Activated B cell treated with CpG ODN at 0.5 μM for 24 hours (primary cell): Measurements from ENCODE around the gene TOMM20. TPM values are rescaled to one million over a fixed set of nuclear protein-coding genes. Genes with fewer than 3 reads are reported as not detected.
A peak's percentile ranks its signal among the peaks of the same experiment; 100 is the strongest.

Source experiments
- ATAC-seq: fragments of 200-7000 bp; cut with Tn5 transposase; one replicate; pipeline ENCODE4 v1.10.0; 2021; ENCODE audit warnings: low read depth, mild to moderate bottlenecking, moderate library complexity
- CTCF ChIA-PET: fragments of 350-600 bp; sonication (Branson Sonifier 250); formaldehyde crosslinking; loops from one replicate; lab custom pipeline; 2021; ENCODE audit warnings: antibody characterized with exemption; lab: Charles Lee
- POLR2A ChIA-PET: fragments of 350-600 bp; sonication (Branson Sonifier 250); formaldehyde crosslinking; loops from one replicate; lab custom pipeline; 2021; ENCODE audit warnings: antibody characterized with exemption; lab: Charles Lee
- DNase-seq: peaks from one replicate; pipeline ENCODE4 v3.0.0; 2022
- H3K27ac Mint-ChIP-seq: one replicate; pipeline ENCODE4 v1.8.0; 2020; ENCODE audit warnings: mixed read lengths
- H3K27me3 Mint-ChIP-seq: one replicate; pipeline ENCODE4 v1.8.0; 2021; ENCODE audit warnings: mixed read lengths
- H3K36me3 Mint-ChIP-seq: one replicate; pipeline ENCODE4 v1.8.0; 2021; ENCODE audit warnings: low read depth, mixed read lengths
- H3K4me1 Mint-ChIP-seq: one replicate; pipeline ENCODE4 v1.8.0; 2021; ENCODE audit warnings: mixed read lengths
- H3K4me3 Mint-ChIP-seq: one replicate; pipeline ENCODE4 v1.8.0; 2020; ENCODE audit warnings: mild to moderate bottlenecking, mixed read lengths
- H3K9me3 Mint-ChIP-seq: one replicate; pipeline ENCODE4 v1.8.0; 2020; ENCODE audit warnings: mixed read lengths
- intact Hi-C: fragments of 100-400 bp; cut with micrococcal nuclease; formaldehyde crosslinking; loops from one replicate; pipeline ENCODE4 v1.15.1; 2024
- total RNA-seq: library from RNA; stranded (reverse); gene quantifications from 2 replicates; pipeline ENCODE4 v1.2.3, GENCODE V29; 2022
- TF ChIP-seq, protein P1 (sequence below): fragments of 200-600 bp; IDR thresholded peaks from one replicate; pipeline ENCODE4 v1.8.0; 2022; ENCODE audit warnings: antibody characterized with exemption, mild to moderate bottlenecking

The TOMM20 gene
- total RNA-seq, 1 donor from 2014 or later, result 80.6 TPM

DNA sequence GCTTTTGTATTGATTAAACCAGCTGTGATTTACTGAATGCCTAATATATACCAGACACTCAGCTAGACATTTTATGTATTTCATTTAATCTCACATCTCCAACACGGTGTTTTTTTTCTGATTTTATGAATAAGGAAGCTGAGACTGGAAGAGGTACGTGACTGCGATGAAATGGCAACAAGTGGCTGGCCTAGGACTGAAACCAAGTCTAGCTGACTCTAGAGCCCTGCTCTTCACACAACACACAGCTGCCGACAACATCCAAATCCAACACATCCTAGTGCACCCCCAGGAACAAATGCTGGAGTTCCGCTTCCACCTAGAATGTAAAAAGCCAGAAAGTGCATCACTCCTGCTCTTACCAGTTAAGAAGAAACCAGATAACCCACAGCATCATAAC, 10.7 kb upstream of the TOMM20 start:
- Mint-ChIP-seq H3K4me3 (no peak overlapping the region), H3K36me3 (peaks cover 89% of the 10 kb centered on the region), H3K27me3 (no peaks in the 10 kb centered on the region), H3K27ac (no peak overlapping the region), H3K4me1 (no peaks in the 10 kb centered on the region), H3K9me3 (no peaks in the 10 kb centered on the region)
- CTCF ChIA-PET, result no interaction called here
- ATAC-seq (no peak), DNase-seq (no peak)
- intact Hi-C loops, result no loop called here
- POLR2A ChIA-PET, result no interaction called here
- TF ChIP-seq, protein P1, sequence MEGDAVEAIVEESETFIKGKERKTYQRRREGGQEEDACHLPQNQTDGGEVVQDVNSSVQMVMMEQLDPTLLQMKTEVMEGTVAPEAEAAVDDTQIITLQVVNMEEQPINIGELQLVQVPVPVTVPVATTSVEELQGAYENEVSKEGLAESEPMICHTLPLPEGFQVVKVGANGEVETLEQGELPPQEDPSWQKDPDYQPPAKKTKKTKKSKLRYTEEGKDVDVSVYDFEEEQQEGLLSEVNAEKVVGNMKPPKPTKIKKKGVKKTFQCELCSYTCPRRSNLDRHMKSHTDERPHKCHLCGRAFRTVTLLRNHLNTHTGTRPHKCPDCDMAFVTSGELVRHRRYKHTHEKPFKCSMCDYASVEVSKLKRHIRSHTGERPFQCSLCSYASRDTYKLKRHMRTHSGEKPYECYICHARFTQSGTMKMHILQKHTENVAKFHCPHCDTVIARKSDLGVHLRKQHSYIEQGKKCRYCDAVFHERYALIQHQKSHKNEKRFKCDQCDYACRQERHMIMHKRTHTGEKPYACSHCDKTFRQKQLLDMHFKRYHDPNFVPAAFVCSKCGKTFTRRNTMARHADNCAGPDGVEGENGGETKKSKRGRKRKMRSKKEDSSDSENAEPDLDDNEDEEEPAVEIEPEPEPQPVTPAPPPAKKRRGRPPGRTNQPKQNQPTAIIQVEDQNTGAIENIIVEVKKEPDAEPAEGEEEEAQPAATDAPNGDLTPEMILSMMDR, result no peak

DNA sequence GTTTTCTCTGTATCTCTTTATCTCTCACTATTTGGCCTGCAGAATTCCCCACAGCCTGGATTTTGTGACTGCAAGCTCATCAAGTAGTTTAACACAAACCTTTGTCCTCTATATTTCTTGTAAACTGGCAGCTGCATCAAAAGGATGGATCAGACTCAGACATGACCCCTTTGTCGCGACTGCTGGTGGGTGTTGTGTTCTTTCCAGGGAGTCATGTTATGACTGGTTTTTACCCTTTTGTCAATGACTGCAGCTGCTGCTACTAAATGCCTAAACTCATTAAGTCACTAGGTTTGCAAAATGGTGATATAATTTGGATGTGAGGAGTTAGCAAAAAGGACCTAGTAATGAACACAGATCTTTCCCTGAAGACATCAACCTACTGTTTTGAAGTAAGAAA, 10.2 kb upstream of the TOMM20 start:
- peaks cover 88% of the 10 kb centered on the region for H3K36me3 Mint-ChIP-seq
- ATAC-seq, result no peak
- POLR2A ChIA-PET, result no interaction called here

GRCh38 chr1:235136111-235136510, 7.5 kb upstream of the TOMM20 start:
- H3K27ac Mint-ChIP-seq, result no peak overlapping the region
- no peaks in the 10 kb centered on the region for H3K9me3 Mint-ChIP-seq
- H3K36me3 Mint-ChIP-seq, result peaks cover 79% of the 10 kb centered on the region
- no peaks in the 10 kb centered on the region for H3K4me1 Mint-ChIP-seq
- POLR2A ChIA-PET, result no interaction called here
- no peak overlapping the region for H3K4me3 Mint-ChIP-seq
- TF ChIP-seq, protein P1, result no peak
- CTCF ChIA-PET, result no interaction called here
- intact Hi-C loops, result no loop called here
- H3K27me3 Mint-ChIP-seq, result no peaks in the 10 kb centered on the region
- no peak for ATAC-seq
- no peak for DNase-seq

More for the DNA sequence above, 10.2 kb upstream of the TOMM20 start:
- Mint-ChIP-seq H3K9me3 (no peaks in the 10 kb centered on the region), H3K27ac (no peak overlapping the region), H3K27me3 (no peaks in the 10 kb centered on the region), H3K4me1 (no peaks in the 10 kb centered on the region), H3K4me3 (no peak overlapping the region)
- intact Hi-C loops, result no loop called here
- DNase-seq, result no peak
- CTCF ChIA-PET, result no interaction called here
- TF ChIP-seq, protein P1, result no peak

GRCh38 chr1:235134171-235134570, 5.5 kb upstream of the TOMM20 start:
- peaks cover under 1% of the 10 kb centered on the region for H3K4me1 Mint-ChIP-seq
- ChIA-PET CTCF (interaction anchor here (0.6 kb wide), 1 partner anchor 18 kb away, joined by 3 read pairs; no protein-coding TSS in a partner anchor), POLR2A (interaction anchor here (0.7 kb wide), 1 partner anchor 525 kb away, joined by 4 read pairs; no protein-coding TSS in a partner anchor)
- peaks cover 67% of the 10 kb centered on the region for H3K36me3 Mint-ChIP-seq
- no peak overlapping the region for H3K4me3 Mint-ChIP-seq
- H3K27ac Mint-ChIP-seq, result no peak overlapping the region
- TF ChIP-seq, protein P1, result no peak
- intact Hi-C loops, result no loop called here
- H3K9me3 Mint-ChIP-seq, result no peaks in the 10 kb centered on the region
- ATAC-seq (no peak), DNase-seq (no peak)
- no peaks in the 10 kb centered on the region for H3K27me3 Mint-ChIP-seq

DNA sequence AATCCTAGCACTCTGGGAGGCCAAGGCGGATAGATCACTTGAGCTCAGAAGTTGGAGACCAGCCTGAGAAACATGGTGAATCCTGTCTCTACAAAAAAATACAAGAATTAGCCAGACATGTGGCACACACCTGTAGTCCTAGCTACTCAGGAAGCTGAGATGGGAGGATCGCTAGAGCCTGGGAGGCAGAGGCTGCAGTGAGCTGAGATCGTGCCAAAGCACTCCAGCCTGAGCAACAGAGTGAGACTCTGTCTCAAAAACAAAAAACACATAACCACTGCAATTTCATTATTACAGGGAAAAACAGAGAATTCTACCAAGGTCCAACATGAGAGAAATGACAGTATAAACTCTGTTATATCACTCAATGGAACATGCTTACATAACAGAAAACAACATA, 4.4 kb upstream of the TOMM20 start:
- H3K36me3 Mint-ChIP-seq, result peaks cover 63% of the 10 kb centered on the region
- TF ChIP-seq, protein P1, result no peak
- CTCF ChIA-PET, result interaction anchor here (1.1 kb wide), 1 partner anchor 28 kb away, joined by 3 read pairs; the partner anchor contains the start of gene RBM34
- peak overlapping the region; percentile 41 for H3K27ac Mint-ChIP-seq
- no peak for DNase-seq
- no peak overlapping the region for H3K4me3 Mint-ChIP-seq
- no peak for ATAC-seq
- POLR2A ChIA-PET, result no interaction called here
- H3K4me1 Mint-ChIP-seq, result peaks cover 8% of the 10 kb centered on the region
- H3K9me3 Mint-ChIP-seq, result no peaks in the 10 kb centered on the region
- no peaks in the 10 kb centered on the region for H3K27me3 Mint-ChIP-seq
- intact Hi-C loops, result no loop called here
